SH-SY5Y (cell line): ENCODE data around the gene ENPP1.

ENCODE experiments used
- GATA2 ChIP-seq: IDR thresholded peaks from 2 replicates; pipeline ENCODE4 v1.6.1; 2011; ENCODE audit warnings: mild to moderate bottlenecking, low read depth, low read length
- GATA3 ChIP-seq: IDR thresholded peaks from 2 replicates; pipeline ENCODE4 v1.6.1; 2011; ENCODE audit warnings: low read depth, mild to moderate bottlenecking, low read length, moderate library complexity

ENPP1 gene

DNA sequence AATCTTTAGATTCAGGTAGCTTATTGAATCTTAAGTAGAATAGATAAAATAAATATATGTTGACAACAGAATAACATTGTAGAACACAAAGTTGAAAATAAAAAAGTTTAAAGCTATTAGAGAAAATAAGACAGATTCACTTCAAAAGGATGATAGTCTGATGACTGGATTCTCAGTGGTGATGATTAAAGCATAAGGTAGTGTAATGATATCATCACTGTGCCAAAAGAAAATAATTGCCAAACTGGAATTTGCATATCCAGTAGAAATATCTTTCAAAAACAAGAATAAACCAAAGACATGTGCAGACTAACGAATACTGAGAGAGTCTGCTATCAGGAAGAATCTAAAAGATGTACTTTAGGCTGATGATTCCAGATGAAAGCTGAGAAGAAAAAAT, 30.2 kb downstream of the ENPP1 start:
- no peak for TF ChIP-seq GATA2
- no peak for TF ChIP-seq GATA3

- TF ChIP-seq GATA2 (no peak), GATA3 (no peak)
Observed at GRCh38 chr6:131839388-131839787, 31.6 kb downstream of the ENPP1 start.

DNA sequence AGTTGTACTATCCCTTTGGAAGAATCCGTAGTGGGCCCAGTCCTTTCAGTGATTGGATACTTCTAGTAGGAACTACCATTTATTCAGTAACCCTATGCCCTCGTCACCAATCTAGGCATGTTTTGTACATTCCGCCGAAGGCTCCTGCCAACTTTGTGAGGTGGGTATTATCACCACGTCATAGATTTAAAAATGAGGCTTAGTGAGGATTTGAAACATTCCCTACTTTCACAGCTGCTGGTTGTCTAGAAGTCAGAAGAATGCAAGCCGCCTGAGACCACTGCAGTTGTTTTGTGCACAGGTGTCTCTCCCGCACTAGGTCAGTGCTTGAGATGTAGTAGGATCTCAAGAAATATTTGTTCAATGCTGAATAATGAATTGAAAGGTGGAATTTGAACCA, 32.6 kb downstream of the ENPP1 start:
- TF ChIP-seq GATA2, result no peak
- no peak for TF ChIP-seq GATA3

- TF ChIP-seq GATA3, result no peak
- no peak for TF ChIP-seq GATA2
Observed at GRCh38 chr6:131840936-131841583, 33.2 kb downstream of the ENPP1 start.

DNA sequence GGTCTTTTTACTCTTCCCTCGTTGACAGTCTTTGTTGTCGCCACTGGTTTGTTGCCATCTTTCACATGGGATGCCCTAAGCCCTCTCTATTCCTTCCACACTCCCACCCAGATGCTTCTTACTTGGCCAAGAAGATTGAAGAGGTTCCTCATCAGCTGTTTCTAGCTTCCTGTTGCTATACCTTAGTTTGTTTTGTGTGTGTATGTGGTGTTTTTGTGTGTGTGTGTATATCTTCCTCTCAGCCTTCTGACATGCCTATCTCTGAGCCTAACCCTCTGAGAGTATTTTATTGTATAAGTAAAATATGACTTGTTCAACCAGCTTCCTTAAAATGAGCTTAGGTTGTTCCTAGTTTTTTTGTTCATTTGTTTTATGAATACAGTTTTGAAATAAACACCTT, 35.9 kb downstream of the ENPP1 start:
- TF ChIP-seq GATA2 (no peak), GATA3 (no peak)

- TF ChIP-seq GATA2 (no peak), GATA3 (no peak)
Observed at GRCh38 chr6:131844243-131844841, 36.5 kb downstream of the ENPP1 start.

DNA sequence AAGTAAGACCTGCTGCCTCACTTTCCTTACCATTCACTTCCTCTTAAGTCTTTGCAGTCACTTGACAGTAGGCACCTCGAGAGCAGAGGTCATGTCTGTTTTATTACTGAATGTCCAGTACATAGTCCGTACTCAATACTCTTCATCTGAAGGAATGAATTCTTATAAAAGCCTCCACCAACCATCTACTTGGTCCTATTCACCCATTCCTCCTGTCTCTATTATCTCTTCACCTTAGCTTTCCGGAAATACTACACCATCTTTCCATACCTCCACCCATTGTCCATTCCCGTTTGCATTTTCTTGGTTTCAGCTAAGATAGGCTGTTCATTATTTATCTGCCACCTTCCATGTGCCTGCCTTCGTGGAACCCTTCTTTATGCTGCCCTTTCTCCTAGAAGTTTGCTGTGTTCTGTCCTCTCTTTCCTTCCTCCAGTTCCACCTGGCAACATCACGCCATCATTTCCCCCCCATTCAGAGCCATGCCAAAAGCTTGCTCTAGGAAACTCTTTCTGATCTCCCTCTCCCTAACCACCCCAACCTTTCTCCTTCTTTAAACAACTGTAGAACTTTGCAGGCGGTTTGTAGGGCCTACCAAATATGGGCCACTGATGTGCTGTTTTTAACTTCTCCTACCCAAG, 38.3 kb downstream of the ENPP1 start:
- TF ChIP-seq GATA2 (no peak), GATA3 (no peak)

GRCh38 chr6:131846905-131847304, 39.1 kb downstream of the ENPP1 start:
- no peak for TF ChIP-seq GATA3
- TF ChIP-seq GATA2, result no peak

DNA sequence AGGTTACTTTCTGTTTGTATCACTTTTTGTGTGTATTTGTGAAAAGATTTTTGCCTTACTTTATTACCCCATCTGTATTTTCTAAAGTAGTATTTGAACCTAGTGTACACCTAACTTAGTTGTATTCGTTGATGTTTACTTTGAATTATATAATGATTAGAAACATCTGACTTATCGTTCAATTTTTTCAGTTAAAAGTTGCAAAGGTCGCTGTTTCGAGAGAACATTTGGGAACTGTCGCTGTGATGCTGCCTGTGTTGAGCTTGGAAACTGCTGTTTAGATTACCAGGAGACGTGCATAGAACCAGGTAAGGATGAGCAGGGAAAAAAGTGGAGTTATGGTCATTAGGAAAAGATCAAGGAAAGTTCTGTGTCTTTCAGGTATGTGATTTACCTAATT, 42.0 kb downstream of the ENPP1 start:
- TF ChIP-seq GATA2, result no peak
- no peak for TF ChIP-seq GATA3

DNA sequence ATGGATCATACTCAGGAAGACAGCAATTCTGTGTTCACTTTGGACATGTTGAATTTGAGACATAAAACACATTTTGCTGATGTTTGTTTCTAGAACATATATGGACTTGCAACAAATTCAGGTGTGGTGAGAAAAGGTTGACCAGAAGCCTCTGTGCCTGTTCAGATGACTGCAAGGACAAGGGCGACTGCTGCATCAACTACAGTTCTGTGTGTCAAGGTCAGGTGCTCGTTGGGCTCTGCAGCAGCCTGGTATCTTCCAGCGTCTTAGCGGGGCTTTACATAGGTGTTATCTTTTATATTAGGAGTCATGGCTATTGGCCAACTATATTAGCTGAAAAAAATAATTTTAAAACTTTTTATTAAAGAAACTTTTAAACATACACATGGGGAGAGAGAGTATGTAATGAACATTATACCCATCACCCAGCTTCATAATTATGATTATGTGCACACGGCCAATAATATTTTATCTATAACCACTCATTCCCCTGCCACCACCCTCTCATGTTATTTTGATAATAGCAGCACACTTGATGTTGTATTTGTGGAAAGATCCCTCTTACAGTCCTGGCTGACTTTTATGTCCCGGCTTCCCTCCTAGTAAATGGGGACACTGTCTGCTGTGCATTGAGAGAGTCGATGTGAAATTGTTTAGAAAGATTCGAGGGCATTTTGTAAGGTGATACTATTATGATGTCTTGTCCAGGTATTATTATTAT, 43.4 kb downstream of the ENPP1 start:
- TF ChIP-seq GATA2, result no peak
- TF ChIP-seq GATA3, result no peak

DNA sequence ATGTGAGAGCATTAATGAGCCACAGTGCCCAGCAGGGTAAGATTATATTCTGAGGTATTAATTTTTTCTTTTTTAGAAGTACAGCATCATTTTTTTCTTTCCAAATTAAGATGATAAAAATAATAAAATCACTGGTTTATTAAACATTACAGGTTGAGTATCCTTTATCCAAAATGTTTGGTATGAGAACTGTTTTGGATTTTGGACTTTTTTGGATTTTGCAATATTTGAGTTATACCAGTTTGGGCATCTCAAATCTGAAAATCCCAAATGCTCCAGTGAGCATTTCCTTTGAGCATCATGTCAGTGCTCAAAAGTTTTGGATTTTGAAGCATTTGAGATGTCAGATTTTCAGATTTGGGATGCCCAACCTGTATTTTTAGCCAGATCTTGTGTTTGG, 44.4 kb downstream of the ENPP1 start:
- TF ChIP-seq GATA2 (no peak), GATA3 (no peak)

- TF ChIP-seq GATA2 (no peak), GATA3 (no peak)
Observed at GRCh38 chr6:131854803-131855202, 47.0 kb downstream of the ENPP1 start.

GRCh38 chr6:131858765-131859415, 51.1 kb downstream of the ENPP1 start:
- no peak for TF ChIP-seq GATA3
- TF ChIP-seq GATA2, result no peak

DNA sequence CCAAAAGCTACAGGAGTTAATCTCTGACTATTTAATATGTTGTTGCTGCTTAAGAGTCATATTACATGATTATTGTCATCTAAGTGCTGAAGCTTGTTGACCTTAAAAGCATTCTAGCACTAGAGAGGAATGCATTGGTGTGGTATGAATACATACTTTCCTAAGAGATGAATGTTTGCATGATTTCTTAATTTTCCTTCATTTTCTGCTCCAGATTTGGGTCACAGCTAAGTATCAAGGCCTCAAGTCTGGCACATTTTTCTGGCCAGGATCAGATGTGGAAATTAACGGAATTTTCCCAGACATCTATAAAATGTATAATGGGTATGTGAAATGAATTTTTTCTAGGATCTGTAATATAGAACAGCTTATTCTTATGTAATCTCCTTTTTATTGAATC, 53.6 kb downstream of the ENPP1 start:
- TF ChIP-seq GATA3, result no peak
- no peak for TF ChIP-seq GATA2

DNA sequence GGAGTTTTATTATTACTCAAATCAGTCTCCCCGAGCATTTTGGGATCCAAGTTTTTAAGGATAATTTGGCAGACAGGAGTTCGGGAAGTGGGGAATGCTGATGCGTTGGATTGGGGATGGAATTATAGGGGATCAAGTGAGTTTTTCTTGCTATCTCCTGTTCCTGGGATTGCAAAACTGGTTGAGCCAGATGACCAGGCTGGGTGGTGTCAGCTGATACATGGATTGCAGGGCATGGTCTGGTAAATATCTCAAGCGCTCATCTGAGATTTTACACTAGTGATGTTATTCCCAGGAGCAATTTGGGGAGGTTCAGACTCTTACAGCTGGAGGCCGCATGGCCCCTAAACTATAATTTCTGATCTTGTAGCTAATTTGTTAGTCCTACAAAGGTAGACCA, 54.7 kb downstream of the ENPP1 start:
- no peak for TF ChIP-seq GATA2
